ENCODE measurements around the gene SIGLECL1.

GRCh38 chr19:51242881-51243630 lies 7.8 kb upstream of the SIGLECL1 start:
- TF ChIP-seq CTCF (conservative IDR thresholded peaks at IDR 0.05 in 1 of 2, IDR thresholded peaks at IDR 0.05 in 1 of 2; ENCODE audit: extremely low read depth in 1 of 2, insufficient read depth in 1 of 2, low read depth in 1 of 2, low read length in 2 of 2) (no peak), EZH2 (IDR thresholded peaks at IDR 0.05; ENCODE audit: borderline replicate concordance, low read length) (no peak)

Measured in mammary epithelial cell (primary cell).